Activated T-cell treated with anti-CD3 and anti-CD28 coated beads for 1 hour (primary cell): ENCODE results near the gene TEX264.

Experiments used
- DNase-seq: peaks from one replicate; pipeline ENCODE4 v3.0.0-alpha.2; 2020; ENCODE audit warnings: low read depth

TEX264 gene

DNA sequence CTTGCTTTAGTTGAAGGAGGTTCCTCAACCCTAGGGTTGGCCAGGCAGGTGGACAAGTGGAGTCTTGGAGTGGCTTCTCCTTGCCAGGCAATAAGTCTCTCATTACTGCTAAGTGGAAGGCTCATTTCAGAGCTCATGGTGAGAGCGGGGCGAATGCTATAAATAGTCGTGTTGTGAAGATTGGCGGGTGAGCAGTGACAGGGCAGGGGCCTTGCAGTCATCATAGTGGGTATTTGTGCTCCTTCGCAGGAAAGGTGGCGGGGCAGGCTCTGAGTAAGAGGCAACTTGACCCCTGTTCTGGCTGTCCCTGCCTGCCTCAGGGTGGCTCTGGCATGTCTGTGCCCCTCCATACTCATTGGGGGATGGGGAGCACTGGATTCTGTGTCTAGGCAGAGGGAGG, 27.2 kb downstream of the TEX264 start:
- no peak for DNase-seq

DNA sequence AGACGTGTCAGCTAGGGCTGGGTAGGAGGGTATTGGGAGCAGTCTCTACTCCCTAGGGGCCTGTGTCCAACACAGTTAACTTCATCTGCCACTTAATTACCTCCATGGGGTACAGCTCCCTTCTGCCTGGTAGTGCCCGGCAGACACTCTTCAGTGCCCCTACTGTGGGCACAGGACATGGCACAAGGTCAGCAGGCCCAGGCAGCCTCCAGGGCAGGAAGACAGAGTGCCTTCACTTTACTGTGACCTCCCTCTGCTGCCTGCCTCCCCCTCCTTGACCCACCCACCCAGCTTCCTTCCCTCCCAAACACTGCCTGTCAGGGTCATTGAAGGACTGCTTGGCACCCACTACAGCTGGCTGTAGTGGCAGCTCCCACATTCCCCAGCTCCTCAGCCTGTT, 29.4 kb downstream of the TEX264 start:
- no peak for DNase-seq

DNA sequence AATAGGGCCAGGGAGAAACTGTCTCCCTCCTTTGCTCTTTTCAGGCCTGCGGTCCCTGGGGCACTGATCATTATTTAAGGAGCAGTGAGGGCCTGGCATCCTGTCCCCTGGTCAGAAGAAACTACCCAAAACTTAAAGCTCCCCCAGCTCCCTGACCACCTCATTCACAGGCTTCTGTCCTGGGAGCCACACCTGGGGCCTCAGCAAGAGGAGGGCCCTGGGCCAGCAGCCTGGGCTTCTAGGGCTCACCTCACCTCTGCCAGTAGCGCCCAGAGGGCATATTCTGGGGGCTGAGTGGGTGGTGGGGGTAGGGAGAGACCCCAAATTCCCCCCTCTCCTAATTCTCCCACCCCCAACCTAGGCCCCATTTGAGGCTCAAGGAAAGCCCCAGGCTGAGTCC, 31.1 kb downstream of the TEX264 start:
- no peak for DNase-seq

DNA sequence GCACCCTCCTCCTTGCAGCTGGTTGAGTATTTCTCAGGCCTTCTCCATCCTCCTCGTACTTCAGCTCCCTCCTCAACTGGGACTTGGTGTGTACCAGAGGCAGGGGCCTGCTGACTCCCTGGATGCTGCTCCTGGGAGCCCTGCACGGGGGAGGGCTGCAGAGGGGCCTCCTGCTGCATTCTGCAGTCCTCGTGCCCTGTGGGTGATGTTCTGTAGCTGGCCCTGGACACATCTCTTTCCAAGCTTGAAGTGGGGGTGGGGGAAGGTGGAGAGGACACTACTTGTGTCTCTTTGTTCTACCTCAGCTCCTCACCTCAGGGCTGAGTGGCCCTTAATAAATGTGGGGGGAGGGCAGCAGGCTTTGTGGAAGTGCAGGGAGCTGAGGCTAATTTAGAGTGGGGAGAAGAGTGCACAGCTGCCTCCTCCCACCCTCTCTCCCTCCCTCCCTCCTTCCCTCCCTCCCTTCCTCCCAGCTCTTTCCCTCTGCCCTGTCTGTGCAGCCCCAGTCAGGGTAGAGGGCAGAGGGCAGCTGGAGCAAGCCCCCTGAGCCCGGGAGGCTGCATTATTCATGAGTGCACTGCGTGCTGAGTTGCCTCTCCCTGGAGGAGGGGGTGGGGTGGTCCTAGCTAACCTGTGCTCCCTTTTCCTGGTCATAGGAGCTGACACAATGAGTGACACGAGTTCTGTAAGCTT, 32.2 kb downstream of the TEX264 start:
- no peak for DNase-seq

DNA sequence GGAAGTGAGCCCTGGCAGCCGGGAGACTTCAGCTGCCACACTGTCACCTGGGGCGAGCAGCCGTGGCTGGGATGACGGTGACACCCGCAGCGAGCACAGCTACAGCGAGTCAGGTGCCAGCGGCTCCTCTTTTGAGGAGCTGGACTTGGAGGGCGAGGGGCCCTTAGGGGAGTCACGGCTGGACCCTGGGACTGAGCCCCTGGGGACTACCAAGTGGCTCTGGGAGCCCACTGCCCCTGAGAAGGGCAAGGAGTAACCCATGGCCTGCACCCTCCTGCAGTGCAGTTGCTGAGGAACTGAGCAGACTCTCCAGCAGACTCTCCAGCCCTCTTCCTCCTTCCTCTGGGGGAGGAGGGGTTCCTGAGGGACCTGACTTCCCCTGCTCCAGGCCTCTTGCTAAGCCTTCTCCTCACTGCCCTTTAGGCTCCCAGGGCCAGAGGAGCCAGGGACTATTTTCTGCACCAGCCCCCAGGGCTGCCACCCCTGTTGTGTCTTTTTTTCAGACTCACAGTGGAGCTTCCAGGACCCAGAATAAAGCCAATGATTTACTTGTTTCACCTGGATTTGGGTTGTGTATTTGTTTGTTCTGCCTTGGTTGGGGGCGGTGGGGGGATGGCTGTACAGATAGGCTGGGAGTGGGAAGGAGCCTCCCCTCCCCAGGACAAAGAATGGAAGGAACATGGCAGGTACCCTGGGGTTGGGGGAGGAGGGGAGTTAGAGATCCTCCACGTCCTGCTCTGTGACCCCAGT, 32.9 kb downstream of the TEX264 start:
- DNase-seq: no peak

DNA sequence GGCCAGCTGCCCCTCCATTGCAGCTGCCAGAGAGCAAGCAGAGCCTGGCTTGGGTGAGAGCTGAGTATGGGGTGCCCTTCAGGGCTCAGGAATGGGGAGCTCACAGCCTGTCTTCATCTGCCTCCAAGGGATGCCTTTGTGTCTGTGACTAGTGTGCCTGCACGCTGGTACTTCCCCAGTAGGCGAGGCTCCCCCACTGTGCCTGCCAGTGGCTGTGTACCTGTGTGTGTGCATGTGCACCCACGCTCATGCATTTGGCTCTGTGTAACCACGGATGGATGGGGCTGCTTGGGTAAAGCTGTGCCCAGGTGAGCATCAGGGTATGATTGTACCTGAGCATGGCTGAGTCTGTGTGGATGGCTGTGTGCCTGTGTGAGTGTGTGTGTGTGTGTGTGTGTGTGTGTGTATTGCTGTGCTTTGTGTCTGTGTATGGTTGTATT, 33.5 kb downstream of the TEX264 start:
- DNase-seq: no peak

DNA sequence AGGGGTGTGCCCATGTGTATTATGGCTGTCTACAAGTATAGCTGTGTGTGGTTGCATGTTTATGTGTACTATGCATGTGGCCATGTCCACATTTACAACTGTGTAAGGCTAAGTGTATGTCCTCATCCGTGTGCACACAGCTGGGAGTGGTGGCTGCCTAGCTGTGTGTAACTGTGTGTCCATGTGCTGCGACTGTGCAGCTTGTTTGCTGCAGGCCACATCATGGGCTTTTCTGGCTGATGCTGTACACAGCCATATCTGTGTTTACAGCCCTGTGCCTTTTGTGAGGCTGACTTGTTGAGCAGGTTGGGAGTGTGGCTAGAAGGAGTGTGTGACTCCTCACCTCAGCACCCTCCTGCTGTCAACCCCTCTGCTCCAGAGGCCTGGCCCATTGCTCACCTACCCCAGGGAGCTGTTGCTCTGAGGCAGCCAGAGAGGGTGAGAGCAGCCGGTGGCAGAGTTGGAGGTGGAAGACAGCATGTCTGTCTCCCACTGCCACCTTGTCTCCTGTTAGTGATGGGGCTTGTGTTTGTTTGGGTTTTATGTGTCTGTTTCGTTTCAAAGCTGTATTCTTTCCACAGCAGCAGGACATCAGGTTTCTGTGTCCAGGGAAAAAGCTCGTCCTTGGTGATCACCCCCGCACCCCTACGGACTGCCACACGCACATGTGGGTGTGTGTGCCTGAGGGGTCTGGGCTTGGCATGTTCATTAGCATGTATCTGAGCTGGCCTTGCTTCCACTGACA, 34.4 kb downstream of the TEX264 start:
- no peak for DNase-seq

DNA sequence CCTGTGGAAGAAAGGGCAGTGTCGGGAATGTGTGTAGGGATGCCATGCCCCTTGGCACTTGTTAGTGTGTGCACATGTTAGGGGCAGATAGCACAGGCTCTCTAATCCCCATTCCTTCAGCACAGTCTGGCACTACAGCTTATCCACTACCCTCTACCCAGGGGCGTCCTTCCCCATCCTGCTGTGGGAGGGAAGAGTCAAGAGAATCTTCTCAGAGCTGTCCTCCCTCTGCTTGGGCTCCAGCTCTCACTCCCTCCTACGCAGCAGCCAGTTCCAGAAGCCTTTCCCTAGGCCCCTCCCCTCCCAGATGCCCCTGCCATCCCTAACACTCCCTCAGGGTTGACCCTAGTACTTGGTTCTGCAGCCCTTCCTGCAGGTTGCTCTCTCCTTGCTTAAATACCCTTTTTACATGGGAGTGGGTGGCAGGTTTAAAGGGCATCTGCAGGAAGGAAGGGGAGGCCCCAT, 35.0 kb downstream of the TEX264 start:
- DNase-seq: no peak

DNA sequence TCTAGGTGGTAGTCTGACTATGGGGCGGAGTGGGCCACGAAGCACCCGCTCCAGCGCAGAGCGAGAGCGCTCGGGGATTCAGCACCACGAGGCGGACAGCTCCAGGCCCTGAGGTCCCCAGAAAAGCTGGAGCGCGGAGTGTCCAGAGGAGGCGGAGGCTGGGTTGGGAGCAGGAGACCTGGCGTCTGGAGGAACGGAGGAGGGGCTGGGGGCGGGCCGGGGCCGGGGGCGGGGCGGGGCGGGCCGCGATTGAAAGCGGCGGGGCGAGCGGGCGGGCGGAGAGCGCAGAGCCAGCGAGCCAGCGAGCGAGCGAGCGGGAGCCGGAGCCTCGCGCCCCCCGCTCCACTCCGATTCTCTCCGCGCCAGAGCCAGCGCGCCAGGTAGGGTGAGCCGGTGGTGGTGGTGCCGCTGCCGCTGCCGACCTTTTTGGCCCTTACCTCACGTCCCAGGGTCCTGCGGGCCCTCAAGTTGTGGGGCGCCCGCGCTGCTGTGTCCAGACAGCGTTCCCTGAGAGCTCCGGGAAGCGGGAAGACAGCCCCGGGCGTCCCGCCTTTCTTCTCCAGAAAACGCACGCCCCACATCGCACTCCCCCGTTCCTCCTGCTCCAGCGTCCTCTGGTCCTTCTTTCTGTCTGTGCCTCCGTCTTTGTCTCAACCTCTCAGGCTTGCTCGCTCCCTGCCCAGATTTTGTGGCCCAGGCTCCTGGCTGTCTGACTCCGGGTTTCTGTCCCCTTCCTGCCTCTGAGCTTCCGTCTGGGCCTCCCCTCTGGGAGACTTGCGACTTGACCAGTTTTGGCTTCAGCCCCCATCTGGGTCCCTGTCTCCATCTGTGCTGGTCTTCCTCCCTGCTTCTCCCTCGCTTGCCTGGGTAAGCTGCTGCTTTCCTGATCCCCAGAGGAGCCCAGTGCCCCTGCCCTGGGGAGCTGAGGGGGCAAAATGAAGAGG, 36.0 kb downstream of the TEX264 start, which contains the start of gene GRM2:
Gene GRM2, plus strand, starts transcription at position 281 of the 944 bp plus-strand sequence. CDS start 1,916 bp downstream, outside the sequence.
- DNase-seq: no peak

DNA sequence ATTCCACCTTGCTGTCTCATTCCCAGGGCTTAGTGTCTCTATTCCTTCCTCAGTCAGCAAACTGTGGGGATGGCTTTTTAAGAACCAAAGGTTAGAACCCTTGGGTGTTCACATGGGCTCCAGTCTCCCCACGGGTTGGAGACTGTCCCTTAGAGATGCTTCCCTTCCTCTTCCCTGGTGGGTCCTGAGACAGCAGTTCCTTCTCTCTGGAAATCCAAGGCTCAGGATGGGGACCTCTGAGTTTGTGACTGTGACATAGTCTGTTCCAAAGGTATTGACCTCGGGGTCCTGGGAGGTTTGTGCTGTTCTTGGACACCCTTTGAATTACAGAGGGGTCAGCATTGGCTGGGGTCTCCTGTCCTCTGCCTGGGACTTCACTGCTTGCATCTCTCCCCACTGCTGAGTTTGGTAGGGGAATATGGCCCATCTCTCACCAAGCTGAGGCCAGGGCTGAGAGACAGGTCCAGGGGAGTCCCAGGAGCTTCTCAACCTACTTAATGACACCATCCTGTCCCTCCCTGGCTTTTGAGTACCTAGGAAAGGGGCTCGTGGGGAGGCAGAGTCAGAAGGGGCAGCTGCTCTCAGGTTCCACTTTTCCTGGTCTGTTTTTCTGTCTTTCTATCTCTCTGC, 37.3 kb downstream of the TEX264 start:
- DNase-seq: no peak

DNA sequence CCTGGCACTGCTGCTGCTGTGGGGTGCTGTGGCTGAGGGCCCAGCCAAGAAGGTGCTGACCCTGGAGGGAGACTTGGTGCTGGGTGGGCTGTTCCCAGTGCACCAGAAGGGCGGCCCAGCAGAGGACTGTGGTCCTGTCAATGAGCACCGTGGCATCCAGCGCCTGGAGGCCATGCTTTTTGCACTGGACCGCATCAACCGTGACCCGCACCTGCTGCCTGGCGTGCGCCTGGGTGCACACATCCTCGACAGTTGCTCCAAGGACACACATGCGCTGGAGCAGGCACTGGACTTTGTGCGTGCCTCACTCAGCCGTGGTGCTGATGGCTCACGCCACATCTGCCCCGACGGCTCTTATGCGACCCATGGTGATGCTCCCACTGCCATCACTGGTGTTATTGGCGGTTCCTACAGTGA, 38.0 kb downstream of the TEX264 start:
- no peak for DNase-seq

DNA sequence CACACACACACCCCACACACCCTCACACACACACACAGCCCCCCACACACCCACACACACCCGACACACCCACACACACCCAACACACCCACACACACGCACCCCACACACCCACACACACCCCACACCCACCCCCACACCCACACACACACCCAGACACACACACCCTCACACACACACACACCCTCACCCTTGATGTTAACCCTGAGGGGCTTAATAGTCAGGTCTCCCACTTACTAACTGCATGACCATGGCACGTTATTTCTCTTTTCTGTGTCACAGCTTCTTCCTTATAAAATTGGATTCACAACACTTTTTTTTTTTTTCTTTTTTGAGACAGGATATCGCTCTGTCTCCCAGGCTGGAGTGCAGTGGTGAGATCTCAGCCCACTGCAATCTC, 38.6 kb downstream of the TEX264 start:
- DNase-seq: no peak

DNA sequence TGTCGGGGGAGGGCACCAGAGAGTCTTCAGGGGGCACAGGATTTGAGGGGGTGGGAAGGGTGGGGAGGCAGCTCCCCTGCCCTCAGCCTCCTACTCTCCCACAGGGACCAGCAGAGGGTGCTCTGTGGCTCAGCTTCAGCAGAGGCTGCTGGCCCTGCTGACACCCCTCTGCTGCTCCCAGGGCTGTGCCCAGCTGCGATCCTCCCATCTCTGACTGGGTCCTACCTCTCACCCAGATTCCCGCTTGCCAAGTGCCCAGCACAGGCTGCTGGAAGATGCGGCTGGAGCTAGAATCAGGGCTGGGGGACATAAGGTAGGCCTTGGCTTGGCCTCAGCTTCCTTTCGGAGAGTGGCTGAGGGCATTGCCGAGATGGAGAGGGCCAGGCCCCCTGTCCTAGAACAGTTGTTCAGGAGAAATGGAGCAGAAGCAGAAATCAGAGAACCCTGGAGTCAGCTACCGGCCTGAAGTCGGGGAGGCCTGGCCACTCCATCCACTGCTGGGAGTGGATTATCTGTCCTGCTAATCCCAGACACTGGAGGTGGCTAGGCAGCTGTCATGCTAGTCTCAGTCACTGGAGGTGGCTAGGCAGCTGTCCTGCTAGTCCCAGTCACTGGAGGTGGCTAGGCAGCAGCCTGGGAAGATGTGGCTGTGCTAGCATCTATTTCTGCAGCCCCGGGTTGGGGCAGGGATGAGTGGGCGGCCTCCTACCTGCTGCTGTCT, 39.7 kb downstream of the TEX264 start:
- DNase-seq: no peak

DNA sequence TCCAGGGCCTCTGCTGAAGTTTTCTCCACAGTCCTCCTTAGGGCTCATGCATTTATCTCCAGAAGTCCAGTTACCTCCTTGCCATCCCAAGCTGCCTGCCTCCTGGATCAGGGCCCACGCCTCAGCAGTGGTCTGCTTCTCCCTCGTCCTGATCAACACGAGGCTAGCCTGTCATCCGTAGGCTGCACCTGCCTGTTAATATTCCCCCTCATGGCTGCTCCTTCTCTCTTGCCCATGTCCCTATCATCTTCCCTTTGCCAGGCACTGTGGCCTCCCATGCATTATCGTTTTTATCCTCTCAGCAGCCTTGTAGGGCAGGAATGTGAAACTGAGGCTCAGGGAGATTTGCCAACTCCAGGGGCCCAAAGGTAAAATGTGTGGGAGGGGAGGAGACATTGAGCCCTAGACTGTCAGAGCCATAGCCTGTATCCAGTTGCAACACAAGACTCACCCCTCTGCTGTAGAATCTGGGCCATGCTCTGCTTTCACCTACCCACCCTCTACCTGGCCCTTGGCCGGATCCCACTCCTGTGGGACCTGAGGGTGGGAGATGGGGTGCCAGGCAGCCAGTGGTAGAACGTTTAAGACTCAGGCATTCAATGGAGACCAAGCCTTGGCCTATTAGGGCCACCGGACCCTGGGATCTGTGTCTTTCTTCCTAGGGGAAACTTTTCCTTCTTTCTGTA, 40.4 kb downstream of the TEX264 start:
- DNase-seq: no peak

DNA sequence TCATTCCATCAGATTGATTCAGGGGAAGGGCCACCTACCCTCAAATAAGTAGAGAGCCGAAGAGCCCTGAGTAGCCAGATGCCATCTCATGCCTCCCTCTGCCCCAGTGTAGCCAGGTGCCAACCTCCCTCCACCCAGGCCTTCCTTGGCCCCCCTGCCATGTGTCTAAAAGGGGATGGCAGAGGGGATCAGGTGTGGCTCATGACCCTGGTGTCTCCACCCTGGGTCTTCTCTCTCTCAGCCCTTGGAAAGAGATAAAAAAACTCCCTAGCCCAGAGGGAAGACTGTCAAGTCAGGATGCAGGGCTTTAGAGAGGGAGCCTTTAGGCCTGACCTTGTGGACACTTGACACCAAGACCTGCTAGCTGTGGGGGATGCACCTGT, 41.0 kb downstream of the TEX264 start:
- no peak for DNase-seq

DNA sequence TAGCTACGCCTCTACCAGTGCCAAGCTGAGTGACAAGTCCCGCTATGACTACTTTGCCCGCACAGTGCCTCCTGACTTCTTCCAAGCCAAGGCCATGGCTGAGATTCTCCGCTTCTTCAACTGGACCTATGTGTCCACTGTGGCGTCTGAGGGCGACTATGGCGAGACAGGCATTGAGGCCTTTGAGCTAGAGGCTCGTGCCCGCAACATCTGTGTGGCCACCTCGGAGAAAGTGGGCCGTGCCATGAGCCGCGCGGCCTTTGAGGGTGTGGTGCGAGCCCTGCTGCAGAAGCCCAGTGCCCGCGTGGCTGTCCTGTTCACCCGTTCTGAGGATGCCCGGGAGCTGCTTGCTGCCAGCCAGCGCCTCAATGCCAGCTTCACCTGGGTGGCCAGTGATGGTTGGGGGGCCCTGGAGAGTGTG, 41.5 kb downstream of the TEX264 start:
- no peak for DNase-seq

DNA sequence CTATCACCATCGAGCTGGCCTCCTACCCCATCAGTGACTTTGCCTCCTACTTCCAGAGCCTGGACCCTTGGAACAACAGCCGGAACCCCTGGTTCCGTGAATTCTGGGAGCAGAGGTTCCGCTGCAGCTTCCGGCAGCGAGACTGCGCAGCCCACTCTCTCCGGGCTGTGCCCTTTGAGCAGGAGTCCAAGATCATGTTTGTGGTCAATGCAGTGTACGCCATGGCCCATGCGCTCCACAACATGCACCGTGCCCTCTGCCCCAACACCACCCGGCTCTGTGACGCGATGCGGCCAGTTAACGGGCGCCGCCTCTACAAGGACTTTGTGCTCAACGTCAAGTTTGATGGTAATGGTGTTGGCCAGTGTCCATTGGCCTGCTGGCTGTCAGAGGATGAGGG, 41.9 kb downstream of the TEX264 start:
- no peak for DNase-seq

DNA sequence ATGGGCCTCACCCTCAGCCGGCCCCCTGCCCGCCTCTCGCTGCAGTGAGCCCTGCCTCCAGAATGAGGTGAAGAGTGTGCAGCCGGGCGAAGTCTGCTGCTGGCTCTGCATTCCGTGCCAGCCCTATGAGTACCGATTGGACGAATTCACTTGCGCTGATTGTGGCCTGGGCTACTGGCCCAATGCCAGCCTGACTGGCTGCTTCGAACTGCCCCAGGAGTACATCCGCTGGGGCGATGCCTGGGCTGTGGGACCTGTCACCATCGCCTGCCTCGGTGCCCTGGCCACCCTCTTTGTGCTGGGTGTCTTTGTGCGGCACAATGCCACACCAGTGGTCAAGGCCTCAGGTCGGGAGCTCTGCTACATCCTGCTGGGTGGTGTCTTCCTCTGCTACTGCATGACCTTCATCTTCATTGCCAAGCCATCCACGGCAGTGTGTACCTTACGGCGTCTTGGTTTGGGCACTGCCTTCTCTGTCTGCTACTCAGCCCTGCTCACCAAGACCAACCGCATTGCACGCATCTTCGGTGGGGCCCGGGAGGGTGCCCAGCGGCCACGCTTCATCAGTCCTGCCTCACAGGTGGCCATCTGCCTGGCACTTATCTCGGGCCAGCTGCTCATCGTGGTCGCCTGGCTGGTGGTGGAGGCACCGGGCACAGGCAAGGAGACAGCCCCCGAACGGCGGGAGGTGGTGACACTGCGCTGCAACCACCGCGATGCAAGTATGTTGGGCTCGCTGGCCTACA, 44.4 kb downstream of the TEX264 start:
- no peak for DNase-seq

DNA sequence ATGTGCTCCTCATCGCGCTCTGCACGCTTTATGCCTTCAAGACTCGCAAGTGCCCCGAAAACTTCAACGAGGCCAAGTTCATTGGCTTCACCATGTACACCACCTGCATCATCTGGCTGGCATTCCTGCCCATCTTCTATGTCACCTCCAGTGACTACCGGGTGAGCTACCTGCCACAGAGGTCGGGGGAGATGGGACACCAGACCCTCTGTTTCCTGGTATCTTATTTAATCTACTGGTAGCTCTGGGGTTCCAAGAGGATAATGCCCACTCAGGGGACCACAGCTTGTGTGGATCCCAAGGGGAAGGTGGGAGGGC, 44.9 kb downstream of the TEX264 start:
- DNase-seq: no peak
